Measurements from ENCODE around the gene DMXL1.
"Not testable (repeated sequence)": the region's sequence is repeated elsewhere in the genome, so short reads cannot be mapped to it uniquely, and the experiment has no call there.

Gene DMXL1

GRCh38 chr5:119131530-119132304 is 60.8 kb downstream of the DMXL1 start:
- peak; percentile 28 for DNase-seq (ENCODE audit: low read depth)

GRCh38 chr5:119135743-119136142 is 64.9 kb downstream of the DMXL1 start:
- not testable (repeated sequence) for DNase-seq (ENCODE audit: low read depth)

DNA sequence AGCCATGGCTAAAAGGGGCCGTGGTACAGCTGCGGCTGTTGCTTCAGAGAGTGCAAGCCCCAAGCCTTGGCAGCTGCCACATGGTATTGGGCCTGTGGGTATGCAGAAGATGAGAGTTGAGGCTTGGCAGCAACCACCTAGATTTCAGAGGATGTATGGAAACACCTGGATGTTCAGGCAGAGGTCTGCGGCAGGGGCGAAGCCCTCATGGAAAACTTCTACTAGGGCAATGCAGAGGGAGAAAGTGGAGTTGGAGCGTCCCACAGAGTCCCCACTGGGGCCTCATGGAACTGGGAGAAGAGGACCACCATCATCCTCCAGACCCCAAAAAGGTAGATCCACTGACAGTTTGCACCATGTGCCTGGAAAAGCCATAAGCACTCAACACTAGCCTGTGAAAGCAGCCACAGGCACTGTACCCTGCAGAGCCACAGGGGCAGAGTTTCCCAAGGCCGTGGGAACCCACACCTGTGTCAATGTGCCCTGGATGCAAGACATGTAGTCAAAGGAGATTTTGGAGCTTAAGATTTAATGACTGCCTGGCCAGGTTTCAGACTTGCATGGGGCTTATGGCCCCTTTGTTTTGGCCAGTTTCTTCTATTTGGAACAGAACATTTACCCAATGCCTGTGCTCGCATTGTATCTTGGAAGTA is 65.9 kb downstream of the DMXL1 start:
- no peak for DNase-seq (ENCODE audit: low read depth)

- no peak for DNase-seq (ENCODE audit: low read depth)
These were observed 82.7 kb downstream of the DMXL1 start for GRCh38 chr5:119153629-119154028.

DNA sequence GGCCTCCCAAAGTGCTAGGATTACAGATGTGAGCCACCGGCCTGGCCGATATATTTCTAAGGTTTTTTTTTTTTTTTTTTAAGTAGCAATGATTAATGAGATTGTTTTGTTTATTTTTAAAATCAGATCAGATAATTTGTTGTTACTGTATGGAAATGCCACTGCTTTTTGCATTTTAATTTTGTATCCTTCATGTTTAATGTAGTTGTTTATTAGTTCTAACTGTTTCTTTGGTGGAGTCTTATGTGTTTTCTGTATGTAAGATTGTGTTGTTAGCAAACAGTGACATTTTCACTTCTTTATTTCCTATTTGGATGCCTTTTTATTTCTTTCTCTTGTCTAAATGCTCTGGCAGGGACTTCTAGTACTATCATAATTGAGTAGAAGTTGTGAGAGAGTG is 87.3 kb downstream of the DMXL1 start:
- no peak for DNase-seq (ENCODE audit: low read depth)

DNA sequence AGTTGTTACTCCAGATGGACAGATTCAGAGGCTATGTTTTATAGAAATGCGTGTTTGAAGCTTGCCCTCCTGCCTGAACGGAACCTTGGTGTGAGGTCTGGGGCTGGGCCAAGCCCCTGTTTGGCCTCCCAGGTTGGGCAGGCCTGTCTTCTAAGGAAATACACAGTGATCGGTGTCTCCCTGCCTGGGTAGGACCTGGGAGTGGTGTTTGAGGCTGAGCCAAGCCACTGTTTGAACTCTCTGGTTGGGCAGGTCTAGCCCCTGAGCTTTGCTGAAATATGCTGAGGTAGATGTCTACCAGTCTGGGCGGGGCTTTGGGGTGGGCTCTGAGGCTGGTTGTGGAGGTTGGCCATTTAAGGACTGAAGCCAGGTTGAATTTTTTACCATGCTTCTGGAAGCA is 90.5 kb downstream of the DMXL1 start:
- DNase-seq (ENCODE audit: low read depth), result no peak

- peak; percentile 7 for DNase-seq (ENCODE audit: low read depth)
These were observed 95.1 kb downstream of the DMXL1 start for GRCh38 chr5:119166026-119166425.

DNA sequence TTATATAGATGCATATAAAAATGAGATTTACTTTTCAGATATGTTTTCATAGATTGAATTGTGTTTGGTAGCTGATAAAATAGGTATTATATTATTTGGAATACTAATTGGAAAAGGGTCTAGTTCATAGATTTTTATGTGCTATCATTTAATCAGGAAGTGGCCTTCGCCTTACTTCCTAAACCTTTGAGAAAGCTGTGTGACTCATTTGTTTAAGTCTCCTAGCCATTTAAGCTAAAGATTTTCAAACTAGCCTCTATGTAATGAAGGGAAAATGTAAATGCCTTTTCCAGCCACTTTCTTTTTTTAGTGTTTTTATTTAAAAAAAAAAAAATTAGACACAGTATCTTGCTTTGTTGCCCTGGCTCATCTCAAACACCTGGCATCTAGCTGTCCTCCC is 97.5 kb downstream of the DMXL1 start:
- DNase-seq (ENCODE audit: low read depth), result peak; percentile 53

DNA sequence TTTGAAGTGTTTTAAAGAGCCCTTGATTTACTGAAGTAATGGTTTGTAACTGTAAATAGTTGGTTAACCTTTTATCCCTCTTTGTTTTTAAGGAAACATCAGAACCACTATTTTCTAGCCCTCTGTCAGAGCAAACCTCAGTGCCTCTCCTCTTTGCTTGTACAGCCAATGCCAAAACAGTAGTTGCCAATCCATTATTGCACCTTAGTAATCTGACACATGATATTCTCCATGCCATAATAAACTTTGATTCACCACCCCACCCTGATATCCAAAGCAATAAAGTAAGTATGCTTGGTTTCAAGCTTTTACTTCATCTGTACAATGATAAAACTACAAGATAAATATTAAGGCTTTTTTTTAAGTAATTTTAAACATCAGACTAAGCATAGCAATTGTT is 100.8 kb downstream of the DMXL1 start:
- no peak for DNase-seq (ENCODE audit: low read depth)

DNA sequence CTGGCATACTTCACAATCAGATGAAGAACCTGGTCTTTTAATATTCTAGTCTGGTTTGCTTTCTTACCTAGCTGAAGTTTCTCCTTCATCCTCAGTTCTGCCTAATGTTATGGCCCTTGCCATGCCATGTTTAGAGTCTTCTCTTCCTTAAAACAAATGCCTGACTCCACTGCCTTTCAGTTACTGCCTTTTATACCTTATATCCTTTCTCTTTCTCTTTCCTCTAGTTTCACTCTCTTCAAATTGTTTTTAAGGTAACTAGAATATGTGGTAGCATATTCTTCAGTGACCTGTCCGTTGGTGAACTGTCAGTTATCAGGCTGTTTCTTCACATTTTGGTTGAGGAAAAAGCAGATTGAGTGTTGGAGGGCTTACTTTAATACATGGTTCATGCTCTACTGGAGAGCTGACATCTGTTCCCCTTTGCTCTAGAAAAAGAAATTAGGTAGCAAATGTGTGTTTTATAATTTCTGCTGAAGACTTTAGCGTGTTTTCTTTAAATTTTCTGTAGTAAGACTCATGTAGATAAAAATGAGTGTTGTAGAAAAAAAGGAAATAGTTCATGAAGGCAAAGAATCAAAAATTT is 103.8 kb downstream of the DMXL1 start:
- DNase-seq (ENCODE audit: low read depth), result no peak

DNA sequence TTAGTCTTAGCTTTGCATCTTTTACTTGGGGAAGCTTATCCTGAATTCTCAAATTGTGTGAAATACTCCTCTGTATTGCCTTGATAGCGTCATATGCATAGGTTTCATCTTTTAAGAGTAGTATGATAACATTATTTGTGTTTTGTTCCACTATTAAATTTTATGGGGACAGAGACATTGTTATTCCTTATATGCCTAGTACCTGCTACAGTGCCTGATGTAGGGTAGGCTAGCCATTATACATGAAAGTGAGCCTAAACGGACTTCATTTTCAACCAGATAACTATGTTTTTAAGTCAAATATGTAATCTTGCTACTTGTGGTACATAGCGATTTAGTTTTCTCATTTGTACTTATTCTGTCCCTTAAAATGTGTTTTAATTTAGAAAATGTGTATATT is 105.9 kb downstream of the DMXL1 start:
- no peak for DNase-seq (ENCODE audit: low read depth)

GRCh38 chr5:119177226-119177625 is 106.3 kb downstream of the DMXL1 start:
- no peak for DNase-seq (ENCODE audit: low read depth)

DNA sequence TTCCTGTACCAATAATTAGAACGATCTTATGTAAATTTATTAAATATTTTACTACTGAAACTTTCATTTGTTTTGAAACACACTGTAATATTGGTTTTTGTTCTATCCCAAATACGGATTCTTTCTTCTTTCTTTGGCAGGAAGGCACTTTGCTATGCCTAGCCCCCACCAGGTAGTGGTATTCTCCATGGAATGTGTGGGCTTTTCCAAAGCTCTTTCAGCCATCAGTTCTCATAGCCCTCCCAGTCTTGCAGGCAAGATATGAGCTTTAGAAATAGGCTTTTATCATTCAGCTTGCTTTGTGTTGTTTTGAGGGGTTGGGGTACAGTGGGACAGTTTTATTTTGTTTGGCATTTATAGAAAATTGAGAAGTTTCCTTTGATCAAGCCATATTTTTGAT is 107.5 kb downstream of the DMXL1 start:
- no peak for DNase-seq (ENCODE audit: low read depth)

GRCh38 chr5:119179857-119180641 is 109.2 kb downstream of the DMXL1 start:
- peak; percentile 54 for DNase-seq (ENCODE audit: low read depth)

GRCh38 chr5:119185512-119185911 is 114.6 kb downstream of the DMXL1 start:
- not testable (repeated sequence) for DNase-seq (ENCODE audit: low read depth)

DNA sequence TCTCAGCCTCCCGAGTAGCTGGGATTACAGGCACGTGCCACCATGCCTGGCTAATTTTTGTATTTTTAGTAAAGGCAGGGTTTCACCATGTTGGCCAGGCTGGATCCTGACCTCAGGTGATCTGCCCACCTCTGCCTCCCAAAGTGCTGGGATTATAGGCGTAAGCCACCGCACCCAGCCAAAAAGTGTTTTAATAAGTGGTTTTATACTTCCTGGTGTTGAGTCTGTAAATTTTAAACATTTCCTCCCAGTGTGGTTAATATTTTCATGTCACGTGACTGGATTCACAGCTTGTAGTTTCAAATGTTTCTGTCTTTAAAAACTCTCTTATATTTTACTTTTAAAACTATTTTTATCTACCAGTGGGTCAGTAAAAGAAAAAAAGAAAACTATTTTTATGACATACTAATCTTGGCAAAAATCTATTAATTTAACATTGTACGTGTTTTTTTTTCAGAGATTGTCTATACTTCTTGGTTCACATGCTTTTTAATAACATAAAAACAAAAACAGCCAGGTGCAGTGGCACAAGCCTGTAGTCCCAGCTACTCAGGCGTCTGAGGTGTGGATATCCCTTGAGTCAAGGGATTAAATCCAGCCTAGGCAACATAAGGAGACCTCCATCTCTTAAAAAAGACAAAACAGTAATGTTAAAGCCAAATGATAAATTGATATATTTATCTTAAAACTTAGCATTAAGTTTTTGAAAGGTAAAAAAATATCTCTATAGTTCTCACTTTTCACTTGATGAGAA is 117.1 kb downstream of the DMXL1 start:
- DNase-seq (ENCODE audit: low read depth), result no peak

DNA sequence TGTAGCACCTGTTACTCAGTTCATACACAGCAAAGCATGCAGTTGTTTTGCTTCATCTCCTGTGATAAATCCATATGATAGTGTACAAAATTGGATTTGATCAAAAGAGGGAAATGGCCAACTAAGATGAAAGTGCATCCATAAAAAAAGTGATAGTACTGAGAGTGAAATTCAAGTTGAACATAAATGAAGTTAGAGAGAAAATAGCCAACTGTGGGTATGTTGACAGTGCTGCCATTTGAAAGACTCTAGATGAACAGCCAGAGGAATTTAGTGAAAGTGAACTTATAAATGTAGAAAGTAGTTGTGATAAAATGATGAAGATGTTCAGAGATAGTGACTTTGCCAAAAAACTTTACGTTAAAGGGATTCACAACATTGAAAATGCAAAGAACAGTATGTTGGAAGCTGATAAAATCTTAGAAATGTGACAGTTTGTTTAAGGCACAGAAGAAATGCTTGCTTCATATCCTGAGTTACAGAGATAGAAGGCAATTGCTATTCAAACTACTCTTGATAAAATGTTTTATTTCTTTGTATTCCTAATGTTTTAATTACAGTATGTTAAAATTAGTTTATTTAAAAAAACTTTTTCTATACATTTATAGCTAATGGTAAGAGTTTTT is 119.7 kb downstream of the DMXL1 start:
- DNase-seq (ENCODE audit: low read depth), result no peak

DNA sequence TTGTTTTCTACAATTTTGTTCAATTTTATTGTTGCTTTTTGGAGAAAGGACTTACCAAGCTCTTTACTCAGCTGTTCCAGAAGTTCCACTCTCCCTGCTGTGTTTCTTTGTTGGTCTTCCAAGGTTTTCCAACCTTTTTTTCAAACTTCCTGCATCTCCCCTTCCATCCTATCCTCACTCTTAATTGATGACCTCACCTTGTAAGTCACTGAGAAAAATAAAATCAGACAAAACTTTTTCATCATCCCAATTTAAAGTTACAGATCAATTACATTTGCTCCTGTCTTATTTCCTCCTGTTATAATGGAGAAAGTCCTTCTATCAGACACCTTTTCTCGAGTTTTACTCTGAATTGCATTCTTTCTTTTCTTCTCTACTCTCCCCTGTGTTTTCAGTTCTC is 121.1 kb downstream of the DMXL1 start:
- no peak for DNase-seq (ENCODE audit: low read depth)

DNA sequence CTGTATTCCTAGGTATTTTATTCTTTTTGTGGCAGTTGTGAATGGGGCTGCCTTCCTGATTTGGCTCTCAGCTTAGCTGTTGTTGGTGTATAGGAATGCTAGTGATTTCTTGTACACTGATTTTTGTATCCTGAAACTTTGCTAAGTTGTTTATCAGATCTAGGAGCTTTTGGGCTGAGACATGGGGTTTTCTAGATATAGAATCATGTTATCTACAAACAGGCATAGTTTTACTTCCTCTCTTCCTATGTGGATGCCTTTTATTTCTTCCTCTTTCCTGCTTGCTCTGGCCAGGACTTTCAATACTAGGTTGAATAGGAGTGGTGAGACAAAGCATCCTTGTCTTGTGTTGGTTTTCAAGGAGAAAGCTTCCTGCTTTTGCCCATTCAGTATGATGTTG is 129.9 kb downstream of the DMXL1 start:
- no peak for DNase-seq (ENCODE audit: low read depth)

- DNase-seq (ENCODE audit: low read depth), result no peak
These were observed 136.2 kb downstream of the DMXL1 start for GRCh38 chr5:119207105-119207504.

DNA sequence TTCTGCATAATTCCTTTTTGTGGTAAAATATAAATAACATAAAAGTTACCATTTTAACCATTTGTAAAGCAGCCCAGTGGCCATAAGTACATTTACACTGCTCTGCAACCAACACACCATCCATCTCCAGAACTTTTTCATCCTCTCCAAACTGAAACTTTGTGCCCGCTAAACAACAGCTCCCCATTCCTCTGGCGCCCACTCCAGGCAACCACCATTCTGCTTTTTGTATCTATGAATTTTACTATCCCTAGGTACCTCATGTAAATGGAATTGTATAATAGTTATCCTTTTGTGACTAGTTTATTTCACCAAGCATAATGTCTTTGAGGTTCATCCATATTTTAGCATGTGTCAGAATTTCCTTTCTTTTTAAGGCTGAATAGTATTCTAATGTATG is 141.1 kb downstream of the DMXL1 start:
- DNase-seq (ENCODE audit: low read depth), result no peak

Measured in iris pigment epithelial cell (primary cell).